ENCODE results near the gene THADA.
A peak's percentile ranks its signal among the peaks of the same experiment; 100 is the strongest.
"Not testable (repeated sequence)": the region's sequence is repeated elsewhere in the genome, so short reads cannot be mapped to it uniquely, and the experiment has no call there.

Gene THADA, protein sequence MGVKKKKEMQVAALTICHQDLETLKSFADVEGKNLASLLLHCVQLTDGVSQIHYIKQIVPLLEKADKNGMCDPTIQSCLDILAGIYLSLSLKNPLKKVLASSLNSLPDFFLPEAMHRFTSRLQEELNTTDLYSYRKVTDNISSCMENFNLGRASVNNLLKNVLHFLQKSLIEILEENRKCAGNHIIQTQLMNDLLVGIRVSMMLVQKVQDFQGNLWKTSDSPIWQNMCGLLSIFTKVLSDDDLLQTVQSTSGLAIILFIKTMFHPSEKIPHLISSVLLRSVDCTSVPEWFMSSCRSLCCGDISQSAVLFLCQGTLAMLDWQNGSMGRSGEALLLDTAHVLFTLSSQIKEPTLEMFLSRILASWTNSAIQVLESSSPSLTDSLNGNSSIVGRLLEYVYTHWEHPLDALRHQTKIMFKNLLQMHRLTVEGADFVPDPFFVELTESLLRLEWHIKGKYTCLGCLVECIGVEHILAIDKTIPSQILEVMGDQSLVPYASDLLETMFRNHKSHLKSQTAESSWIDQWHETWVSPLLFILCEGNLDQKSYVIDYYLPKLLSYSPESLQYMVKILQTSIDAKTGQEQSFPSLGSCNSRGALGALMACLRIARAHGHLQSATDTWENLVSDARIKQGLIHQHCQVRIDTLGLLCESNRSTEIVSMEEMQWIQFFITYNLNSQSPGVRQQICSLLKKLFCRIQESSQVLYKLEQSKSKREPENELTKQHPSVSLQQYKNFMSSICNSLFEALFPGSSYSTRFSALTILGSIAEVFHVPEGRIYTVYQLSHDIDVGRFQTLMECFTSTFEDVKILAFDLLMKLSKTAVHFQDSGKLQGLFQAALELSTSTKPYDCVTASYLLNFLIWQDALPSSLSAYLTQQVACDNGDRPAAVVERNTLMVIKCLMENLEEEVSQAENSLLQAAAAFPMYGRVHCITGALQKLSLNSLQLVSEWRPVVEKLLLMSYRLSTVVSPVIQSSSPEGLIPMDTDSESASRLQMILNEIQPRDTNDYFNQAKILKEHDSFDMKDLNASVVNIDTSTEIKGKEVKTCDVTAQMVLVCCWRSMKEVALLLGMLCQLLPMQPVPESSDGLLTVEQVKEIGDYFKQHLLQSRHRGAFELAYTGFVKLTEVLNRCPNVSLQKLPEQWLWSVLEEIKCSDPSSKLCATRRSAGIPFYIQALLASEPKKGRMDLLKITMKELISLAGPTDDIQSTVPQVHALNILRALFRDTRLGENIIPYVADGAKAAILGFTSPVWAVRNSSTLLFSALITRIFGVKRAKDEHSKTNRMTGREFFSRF (N-terminal part only)

GRCh38 chr2:43595603-43596412 is at the start of gene THADA:
Gene THADA (minus strand): TSS chr2:43596038. CDS start chr2:43592392, 3,646 bp downstream.
- FAIRE-seq = no peak

- FAIRE-seq = no peak
Measured at GRCh38 chr2:43643680-43644079, 47.8 kb upstream of the THADA start.

GRCh38 chr2:43642363-43642762 is 46.5 kb upstream of the THADA start:
- no peak for FAIRE-seq

DNA sequence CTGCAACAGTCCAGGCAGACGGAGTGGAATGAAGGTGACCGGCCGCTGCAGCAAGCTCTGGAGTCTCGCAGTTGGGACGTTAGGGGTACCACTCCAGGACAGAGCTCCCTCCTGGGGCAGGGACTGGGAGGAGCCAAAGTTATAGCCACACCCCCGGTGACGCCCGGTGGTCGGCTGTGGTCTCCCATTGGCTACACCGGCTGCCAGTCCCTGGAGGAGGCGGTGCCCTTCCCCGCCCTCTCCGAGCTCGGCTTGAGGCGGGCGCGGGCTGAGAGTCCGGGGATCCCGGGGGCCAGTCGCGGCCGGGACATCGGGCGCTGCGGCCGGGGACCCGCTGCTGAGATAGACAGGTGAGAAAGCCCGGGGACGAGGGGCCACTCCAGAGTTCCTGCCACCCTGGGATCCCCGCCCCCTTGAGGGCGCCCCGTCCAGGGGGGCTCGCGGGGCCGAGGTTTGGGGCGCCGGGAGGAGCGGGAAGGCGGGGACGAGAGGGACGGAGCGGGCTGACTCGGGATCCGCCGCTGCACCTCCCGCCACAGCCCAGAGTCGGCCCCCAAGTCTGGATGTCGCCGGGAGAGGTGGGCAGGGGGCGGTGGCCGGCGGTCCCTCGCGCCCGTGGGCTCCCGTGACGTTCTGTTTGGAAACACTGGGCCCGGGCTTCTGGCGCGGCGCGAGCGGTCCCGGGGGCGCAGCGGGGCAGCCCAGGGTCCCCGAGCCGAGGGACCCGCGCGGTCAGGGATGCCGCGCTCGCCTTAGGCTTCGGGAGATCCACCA is 41.4 kb upstream of the THADA start, which contains the start of gene PLEKHH2:
Gene PLEKHH2, plus strand, starts transcription at position 231 of the 774 bp plus-strand sequence. CDS start 7,414 bp downstream, outside the sequence.
- FAIRE-seq = no peak

GRCh38 chr2:43636621-43637020 is 40.8 kb upstream of the THADA start:
- no peak for FAIRE-seq

DNA sequence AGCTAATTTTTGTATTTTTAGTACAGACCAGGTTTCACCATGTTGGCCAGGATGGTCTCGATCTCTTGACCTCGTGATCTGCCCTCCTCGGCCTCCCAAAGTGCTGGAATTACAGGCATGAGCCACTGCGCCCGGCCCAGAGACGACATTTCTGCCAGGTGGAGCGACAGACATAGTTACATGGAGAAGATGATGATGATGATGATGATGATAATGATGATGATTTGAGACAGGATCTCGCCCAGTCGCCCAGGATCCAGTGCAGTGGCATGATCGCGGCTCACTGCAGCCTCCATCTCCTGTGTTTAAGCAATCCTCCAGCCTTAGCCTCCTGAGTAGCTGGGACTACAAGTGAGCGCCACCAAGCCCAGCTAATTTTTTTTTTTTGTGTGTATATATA is 40.3 kb upstream of the THADA start:
- FAIRE-seq = not testable (repeated sequence)

DNA sequence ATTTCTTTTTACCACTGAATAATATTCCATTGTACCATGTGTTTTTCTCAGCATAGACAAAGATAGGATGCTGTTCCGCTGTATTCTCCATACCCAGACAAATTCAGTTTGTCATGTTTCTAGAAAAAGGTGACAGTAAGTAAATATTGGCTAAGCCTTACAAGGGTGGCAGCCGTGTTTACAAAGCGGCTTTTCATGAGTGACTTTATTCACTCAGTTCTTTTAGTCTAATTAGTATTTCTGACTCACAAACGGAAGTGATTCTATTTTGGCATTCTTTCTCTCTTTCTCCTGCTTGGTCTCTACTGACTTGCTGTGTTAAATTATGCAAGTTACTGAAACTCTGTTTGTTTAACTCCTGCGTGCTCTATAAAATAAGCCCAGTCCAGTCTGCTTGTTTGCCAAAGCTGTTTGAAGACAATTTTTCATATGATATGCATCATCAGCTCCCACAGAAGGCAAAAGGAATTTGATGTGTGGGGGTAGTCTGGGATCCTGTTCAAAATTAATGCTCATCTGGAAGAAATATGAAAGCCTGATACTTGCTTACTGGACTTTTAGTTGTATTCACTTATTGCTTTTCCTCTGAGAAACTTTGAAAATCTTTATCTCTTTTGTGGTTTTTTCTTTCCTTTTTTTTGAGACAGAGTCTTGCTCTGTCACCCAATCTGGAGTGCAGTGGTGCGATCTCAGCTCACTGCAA is 38.9 kb upstream of the THADA start:
- FAIRE-seq = no peak

- FAIRE-seq = no peak
Measured at GRCh38 chr2:43631618-43632317, 35.9 kb upstream of the THADA start.

GRCh38 chr2:43622931-43623451 is 27.2 kb upstream of the THADA start:
- no peak for FAIRE-seq

- FAIRE-seq = no peak
Measured at GRCh38 chr2:43619511-43619910, 23.7 kb upstream of the THADA start.

DNA sequence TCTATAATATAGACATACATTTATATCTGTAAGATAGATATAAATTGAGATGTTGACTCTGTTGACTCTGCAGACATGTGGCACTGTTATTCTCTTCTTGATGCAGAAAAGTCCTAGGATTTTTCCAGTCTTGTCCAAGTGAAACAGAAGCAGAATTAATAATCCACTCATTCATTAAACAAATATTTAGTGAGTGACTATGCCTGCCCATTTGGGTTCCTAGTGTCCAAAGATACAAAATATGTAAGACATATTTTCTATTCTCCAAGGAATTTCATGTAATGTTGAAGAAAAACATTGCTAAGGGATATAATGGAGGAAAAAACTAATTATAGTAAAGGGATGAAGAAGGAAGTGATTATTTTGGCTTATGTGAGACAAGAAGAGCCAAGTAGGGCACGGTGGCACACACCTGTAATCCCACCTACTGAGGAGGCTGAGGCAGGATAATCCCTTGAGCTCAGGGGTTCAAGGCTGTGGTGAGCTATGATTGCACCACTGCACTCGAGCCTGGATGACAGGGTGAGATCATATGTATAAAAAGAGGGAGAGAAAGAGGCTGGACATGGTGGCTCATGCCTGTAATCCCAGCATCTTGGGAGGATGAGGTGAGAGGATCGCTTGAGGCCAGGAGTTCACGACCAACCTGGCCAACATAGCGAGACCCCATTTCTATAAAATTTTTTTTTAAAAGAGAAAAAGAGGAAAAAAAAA is 21.3 kb upstream of the THADA start:
- FAIRE-seq = no peak

GRCh38 chr2:43612944-43613343 is 17.1 kb upstream of the THADA start:
- FAIRE-seq = no peak

DNA sequence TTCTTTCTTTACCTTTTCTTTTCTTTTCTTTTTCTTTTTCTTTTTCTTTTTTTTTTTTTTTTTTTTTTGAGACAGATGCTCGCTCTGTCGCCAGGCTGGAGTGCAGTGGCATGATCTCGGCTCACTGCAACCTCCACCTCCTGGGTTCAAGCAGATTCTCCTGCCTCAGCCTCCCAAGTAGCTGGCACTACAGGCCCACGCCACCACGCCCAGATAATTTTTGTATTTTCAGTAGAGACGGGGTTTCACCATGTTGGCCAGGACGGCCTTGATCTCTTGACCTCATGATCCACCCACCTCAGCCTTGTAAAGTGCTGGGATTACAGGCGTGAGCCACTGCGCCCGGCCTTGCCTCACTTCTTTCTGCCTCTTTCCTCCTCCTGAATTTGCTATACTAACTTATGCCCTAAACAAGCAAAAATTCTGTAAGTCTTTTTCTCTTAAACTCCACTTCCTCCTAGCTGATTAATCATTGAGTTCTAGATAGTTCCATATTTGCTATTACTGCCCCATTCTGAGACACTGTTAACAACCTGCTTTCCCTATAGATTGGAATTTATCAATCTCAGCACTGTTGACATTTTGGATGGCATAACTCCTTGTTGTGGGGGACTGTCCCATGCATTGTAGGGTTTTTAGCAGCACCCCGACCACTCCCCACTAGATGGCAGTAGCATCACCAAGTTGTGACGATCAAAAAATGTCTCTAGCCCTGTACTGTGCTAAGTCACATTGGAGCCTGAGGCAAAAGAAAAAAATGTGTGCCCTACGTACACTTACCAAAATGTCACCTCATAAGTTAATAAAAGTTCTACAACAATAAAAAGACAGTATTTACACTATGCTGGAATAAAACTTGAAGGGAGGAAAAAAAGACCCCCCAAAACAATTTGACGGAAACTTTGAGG is 16.4 kb upstream of the THADA start:
- no peak for FAIRE-seq

GRCh38 chr2:43610361-43610760 is 14.5 kb upstream of the THADA start:
- FAIRE-seq = no peak

DNA sequence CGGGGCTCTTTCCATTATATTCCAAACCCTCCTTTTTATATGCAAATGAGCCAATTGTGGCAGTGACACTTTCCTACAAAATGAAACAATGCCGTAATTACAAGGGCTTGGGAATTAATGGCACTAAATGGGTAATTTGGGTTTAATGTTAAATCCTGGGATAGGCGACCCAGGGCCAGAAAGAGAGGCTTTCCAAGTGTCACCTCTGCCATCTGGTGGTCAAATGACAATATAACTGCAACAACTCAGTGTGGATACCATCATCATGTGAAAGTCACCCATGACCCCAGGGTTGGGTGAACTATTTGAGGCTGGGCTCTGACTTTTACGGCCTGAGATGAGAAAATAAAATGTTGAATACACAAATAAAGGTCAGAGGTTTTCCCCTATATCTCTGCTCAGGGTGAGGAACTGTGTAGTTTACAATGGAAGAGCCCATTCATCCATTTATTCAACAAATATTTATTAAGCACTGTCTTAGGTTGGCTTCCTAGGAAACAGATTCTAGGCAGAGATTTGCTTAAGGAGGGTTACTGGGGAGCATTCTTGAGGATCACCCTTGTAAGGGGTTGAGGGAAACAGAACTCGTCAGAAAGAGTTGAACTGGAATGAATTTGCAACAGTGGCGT is 13.6 kb upstream of the THADA start:
- FAIRE-seq = no peak

- FAIRE-seq = no peak
Measured at GRCh38 chr2:43605851-43606250, 10.0 kb upstream of the THADA start.

DNA sequence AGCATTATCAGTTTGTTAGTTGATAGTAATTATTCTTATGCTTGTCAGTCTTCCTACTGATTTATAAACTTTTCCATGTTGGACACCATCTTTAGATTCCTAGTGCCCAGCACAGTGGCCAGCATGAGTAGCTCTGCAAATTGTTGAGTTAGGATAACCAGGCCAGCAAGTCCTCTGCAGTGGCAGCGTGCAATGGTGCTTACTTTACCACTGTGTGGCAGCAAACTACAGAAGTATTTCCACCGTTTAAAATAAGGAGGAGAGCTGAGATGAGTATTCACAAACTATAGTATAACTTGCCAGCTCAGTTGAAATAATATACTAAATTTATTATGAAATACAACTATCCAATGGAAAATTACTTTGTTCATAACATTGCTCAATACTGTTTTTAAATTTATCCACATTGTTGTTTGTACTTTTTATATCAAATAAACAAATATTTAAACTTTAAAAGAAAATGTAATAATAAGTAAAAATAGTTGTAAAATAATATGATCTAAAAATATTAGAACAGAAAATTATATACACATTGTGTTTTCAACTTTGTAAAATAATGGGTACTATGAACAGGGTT is 9.3 kb upstream of the THADA start:
- peak; percentile 78 for FAIRE-seq
